ENCODE measurements around the gene TGFBR2.

The TGFBR2 gene

GRCh38 chr3:30694148-30694547 lies 87.7 kb downstream of the TGFBR2 start:
- no peak overlapping the region for H3K4me3 Mint-ChIP-seq
- H3K27me3 Mint-ChIP-seq (ENCODE audit: low read depth) = peaks cover 9% of the 10 kb centered on the region
- no peak for TF ChIP-seq CTCF (IDR thresholded peaks at IDR 0.05; ENCODE audit: unreplicated experiment in 3 of 3)
- H3K36me3 Mint-ChIP-seq (ENCODE audit: low read depth) = peaks cover 24% of the 10 kb centered on the region
- H3K27ac Mint-ChIP-seq = no peak overlapping the region
- no peaks in the 10 kb centered on the region for H3K9me3 Mint-ChIP-seq
- H3K4me1 Mint-ChIP-seq = peaks cover 57% of the 10 kb centered on the region

DNA sequence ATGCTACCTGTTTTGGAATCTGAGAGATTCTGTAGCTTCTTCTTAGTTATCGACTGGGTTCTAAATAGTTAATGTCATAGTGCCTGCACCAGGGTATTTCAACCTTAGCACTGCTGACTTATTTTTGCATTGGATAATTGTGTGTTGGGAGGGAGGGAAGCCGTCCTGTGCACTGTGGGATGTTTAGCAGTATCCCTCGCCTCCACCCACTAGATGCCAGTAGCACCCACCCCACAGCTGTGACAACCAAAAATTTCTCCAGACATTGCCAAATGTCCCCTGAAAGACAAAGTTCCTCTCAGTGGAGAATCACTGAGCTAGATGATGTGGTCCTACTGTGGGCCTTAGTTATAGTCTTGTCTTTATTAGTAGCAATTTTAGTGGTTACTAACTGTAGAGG lies 88.3 kb downstream of the TGFBR2 start:
- H3K36me3 Mint-ChIP-seq (ENCODE audit: low read depth) = peaks cover 21% of the 10 kb centered on the region
- peaks cover 11% of the 10 kb centered on the region for H3K27me3 Mint-ChIP-seq (ENCODE audit: low read depth)
- H3K27ac Mint-ChIP-seq = no peak overlapping the region
- no peak overlapping the region for H3K4me3 Mint-ChIP-seq
- H3K9me3 Mint-ChIP-seq = no peaks in the 10 kb centered on the region
- TF ChIP-seq CTCF (IDR thresholded peaks at IDR 0.05; ENCODE audit: unreplicated experiment in 3 of 3) = no peak
- peaks cover 52% of the 10 kb centered on the region for H3K4me1 Mint-ChIP-seq

GRCh38 chr3:30695302-30696061 lies 89.1 kb downstream of the TGFBR2 start:
- no peak for TF ChIP-seq CTCF (IDR thresholded peaks at IDR 0.05; ENCODE audit: unreplicated experiment in 3 of 3)
- Mint-ChIP-seq H3K4me1 (peaks cover 45% of the 10 kb centered on the region), H3K27me3 (ENCODE audit: low read depth) (peaks cover 11% of the 10 kb centered on the region), H3K4me3 (no peak overlapping the region), H3K36me3 (ENCODE audit: low read depth) (peaks cover 16% of the 10 kb centered on the region), H3K27ac (no peak overlapping the region), H3K9me3 (no peaks in the 10 kb centered on the region)

DNA sequence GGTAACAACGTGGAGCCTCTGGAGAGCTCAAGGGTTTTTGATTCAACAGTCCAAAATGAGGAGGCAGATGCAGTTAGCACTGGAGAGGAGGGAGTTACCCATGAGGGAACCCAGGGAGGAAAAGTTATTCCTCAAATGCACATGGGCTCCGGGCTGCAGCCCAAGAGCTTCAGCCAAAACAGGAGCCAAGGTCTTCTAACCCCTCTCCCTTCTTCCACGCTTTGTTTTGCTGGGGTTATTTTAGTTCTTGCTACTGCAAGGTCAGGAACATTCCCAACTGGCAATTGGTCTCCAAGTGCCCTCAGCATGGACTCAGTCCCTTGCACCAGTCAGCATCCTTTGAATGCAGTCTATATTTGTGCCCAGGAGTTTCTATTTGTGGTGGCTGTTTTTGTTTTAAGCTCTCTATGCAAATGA lies 90.0 kb downstream of the TGFBR2 start:
- TF ChIP-seq CTCF (IDR thresholded peaks at IDR 0.05; ENCODE audit: unreplicated experiment in 3 of 3) = no peak
- Mint-ChIP-seq H3K27ac (no peak overlapping the region), H3K4me3 (no peak overlapping the region), H3K27me3 (ENCODE audit: low read depth) (peaks cover 11% of the 10 kb centered on the region), H3K4me1 (peaks cover 40% of the 10 kb centered on the region), H3K36me3 (ENCODE audit: low read depth) (peaks cover 10% of the 10 kb centered on the region), H3K9me3 (peaks cover 3% of the 10 kb centered on the region)

GRCh38 chr3:30696896-30697295 lies 90.5 kb downstream of the TGFBR2 start:
- Mint-ChIP-seq H3K36me3 (ENCODE audit: low read depth) (peaks cover 10% of the 10 kb centered on the region), H3K27ac (no peak overlapping the region), H3K4me3 (no peak overlapping the region), H3K9me3 (peaks cover 3% of the 10 kb centered on the region), H3K27me3 (ENCODE audit: low read depth) (peaks cover 11% of the 10 kb centered on the region), H3K4me1 (peaks cover 40% of the 10 kb centered on the region)
- no peak for TF ChIP-seq CTCF (IDR thresholded peaks at IDR 0.05; ENCODE audit: unreplicated experiment in 3 of 3)

DNA sequence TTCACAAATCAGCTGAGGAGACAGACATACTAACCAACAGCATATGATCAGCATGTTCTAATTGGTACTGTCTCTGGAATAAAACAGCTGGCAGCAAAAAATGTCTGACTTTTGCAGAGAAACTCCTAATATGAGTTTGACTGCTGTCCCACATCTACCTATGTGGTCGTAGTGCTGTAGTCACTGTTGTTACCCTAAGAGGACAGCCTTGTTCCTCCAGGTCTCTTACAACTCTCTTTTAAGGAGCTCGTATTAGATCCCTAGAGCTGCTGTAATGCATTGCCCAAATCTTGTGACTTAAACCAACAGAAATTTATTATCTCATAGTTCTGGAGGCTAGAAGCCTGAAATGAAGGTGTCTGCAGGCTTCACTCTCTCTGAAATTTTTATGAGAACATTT lies 92.1 kb downstream of the TGFBR2 start:
- no peak for TF ChIP-seq CTCF (IDR thresholded peaks at IDR 0.05; ENCODE audit: unreplicated experiment in 3 of 3)
- Mint-ChIP-seq H3K9me3 (peaks cover 11% of the 10 kb centered on the region), H3K4me1 (peaks cover 32% of the 10 kb centered on the region), H3K4me3 (no peak overlapping the region), H3K36me3 (ENCODE audit: low read depth) (peaks cover 4% of the 10 kb centered on the region), H3K27me3 (ENCODE audit: low read depth) (peaks cover 11% of the 10 kb centered on the region), H3K27ac (no peak overlapping the region)

All from nephron (organoid).